Measurements from ENCODE around the gene COPRS.
"Not testable (repeated sequence)": the region's sequence is repeated elsewhere in the genome, so short reads cannot be mapped to it uniquely, and the experiment has no call there.

COPRS gene

GRCh38 chr17:31843070-31843745 lies 15.8 kb downstream of the COPRS start:
- no peak for DNase-seq

DNA sequence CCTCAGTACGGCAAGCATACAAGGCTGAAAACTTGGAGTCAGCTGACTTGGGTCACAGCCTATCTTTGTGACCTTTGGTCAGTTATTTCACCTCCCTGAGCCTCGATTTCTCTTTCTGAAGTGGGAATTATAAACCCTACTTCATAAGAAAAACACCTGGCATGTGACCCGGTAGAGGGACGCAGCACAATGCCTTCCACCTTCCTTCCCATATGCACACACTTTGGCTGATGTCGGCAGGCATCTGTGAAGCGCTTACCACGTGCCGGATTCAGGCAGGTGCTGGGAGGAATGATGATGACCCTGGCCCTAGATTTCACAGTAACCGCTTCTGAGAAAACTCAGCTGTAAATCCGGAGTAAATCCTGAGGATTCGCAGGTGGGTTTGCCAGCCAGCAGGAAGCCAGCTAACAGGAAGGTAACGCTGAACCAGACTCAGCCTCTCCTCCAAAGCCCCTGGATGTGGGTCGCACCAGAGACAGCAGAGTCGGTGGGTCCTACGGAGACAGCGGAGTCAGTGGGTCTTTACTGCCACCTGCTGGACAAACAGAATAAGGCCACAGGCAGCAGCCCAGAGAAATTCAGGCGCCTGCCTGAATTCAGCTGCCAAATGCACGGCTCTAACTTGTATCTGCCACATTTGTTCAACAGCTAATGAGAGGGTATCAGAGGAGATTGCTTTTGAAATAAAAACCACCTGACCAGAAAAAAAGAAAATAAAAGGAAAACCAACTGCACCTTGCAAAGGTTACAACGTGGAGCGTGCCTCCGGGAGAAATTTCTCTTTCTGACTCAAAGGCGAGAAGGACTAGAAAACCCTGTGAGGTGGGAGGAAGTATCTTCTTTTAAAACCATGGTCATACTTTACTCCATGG lies 16.6 kb downstream of the COPRS start:
- peak; percentile 59 for DNase-seq

- no peak for DNase-seq
These were observed 17.2 kb downstream of the COPRS start for GRCh38 chr17:31841850-31842194.

- DNase-seq: no peak
These were observed 20.3 kb downstream of the COPRS start for GRCh38 chr17:31838636-31839225.

DNA sequence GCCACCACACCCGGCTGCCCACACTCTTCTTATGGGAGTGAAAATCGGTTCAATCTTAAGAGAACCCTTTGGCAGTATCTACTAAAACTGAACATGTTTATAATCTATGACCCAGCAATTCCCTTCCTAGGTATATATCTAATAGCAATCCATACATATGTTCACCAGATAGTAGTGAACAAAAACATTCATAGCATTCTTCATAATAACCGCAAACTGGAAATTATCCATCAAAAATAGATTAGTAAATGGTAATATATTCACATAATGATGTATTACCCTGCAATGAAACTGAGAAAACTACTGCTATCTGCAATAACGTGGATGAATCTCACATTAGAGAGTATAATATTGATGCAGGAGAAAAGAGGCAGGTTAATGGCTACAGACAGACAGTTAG lies 23.1 kb downstream of the COPRS start:
- DNase-seq: no peak

DNA sequence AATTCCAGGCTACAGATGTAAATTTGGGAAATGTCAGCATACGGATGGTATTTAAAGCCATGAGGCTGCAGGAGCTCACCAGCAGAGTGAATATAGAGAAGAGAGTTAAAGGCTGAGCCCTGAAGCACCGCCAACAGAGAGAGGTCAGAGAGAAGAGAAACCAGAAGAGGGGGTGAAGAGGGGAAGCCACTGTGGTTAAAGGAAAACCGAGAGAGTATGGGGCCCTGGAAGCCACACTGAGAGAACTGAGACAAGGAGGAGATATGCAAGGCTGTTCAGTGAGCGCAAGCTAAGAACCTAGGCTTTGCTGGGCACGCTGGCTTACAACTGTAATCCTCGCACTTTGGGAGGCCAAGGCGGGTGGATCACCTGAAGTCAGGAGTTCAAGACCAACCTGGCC lies 24.6 kb downstream of the COPRS start:
- DNase-seq: no peak

- no peak for DNase-seq
These were observed 26.3 kb downstream of the COPRS start for GRCh38 chr17:31832746-31833145.

- DNase-seq: no peak
These were observed 27.8 kb downstream of the COPRS start for GRCh38 chr17:31830971-31831858.

- no peak for DNase-seq
These were observed 29.4 kb downstream of the COPRS start for GRCh38 chr17:31829649-31830048.

- DNase-seq: not testable (repeated sequence)
These were observed 30.1 kb downstream of the COPRS start for GRCh38 chr17:31828955-31829354.

DNA sequence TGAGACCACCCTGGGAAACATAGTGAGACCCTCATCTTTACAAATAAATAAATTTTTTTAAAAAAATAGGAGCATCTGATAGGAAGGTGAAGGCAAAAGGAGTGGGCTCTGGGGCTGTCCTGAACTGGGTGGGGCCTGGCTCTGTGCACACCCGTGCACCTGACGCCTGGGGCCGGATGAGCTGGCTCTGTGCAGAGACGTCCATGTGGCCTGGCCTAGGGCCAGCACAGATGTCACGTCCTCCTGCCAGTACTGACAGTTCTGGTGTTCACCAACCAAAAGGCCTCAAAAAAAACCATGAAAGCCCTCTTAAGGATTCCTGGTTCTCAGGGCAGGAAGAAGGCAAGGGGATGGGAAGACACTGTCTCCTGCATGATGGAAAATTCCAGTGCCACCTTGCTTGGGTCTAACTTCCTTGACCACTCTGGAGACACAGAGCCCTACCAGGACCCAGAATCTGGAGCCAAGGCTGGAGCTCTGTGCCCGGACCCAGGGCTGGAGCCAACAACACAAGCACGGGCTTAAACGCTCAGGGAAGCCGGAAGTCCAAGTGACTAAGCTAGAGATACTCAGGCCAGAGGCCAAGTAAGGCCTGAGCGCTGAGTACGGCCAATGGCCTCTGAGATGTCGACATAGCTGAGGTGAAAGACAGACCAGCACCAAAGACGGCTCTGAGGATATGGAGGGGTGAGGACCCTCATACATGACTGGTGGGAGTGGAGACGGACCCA lies 32.9 kb downstream of the COPRS start:
- DNase-seq: no peak

GRCh38 chr17:31824766-31825360 lies 34.2 kb downstream of the COPRS start:
- DNase-seq: no peak

DNA sequence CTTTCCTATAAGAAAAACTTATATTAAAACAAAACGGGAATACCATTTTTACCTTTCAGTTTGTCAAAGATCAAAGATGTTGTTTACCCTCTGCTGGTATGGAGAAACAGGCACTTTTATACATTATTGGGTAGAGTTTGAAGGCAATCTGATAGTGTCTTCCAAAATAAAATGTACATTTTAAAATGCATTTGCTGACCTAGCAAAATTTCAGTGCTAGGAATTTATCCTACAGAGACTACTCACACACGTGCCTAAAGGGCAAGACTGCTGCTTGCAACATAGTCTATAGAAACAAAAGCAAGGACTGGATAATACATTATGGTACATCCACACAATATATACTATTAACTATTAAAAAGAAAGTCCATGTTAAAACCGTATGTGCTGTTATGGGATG lies 36.0 kb downstream of the COPRS start:
- DNase-seq: no peak

GRCh38 chr17:31820691-31821435 lies 38.2 kb downstream of the COPRS start:
- DNase-seq: no peak

DNA sequence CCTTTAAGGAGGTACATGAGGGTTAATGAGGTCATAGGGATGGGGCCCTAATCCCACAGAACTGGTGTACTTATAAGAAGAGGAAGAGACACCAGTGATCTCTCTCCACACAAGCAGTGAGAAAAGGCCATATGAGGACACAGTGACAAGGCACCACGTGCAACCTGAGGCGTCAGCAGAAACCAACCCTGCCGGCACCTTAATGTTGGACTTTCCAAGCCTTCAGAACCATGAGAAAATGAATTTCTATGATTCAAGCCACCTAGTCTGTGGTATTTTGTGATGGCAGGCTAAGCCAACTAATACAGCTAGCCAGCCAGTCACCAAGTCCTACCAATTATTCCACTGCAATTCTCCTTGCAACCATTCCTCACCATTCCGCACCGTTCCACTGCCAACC lies 39.5 kb downstream of the COPRS start:
- DNase-seq: no peak

DNA sequence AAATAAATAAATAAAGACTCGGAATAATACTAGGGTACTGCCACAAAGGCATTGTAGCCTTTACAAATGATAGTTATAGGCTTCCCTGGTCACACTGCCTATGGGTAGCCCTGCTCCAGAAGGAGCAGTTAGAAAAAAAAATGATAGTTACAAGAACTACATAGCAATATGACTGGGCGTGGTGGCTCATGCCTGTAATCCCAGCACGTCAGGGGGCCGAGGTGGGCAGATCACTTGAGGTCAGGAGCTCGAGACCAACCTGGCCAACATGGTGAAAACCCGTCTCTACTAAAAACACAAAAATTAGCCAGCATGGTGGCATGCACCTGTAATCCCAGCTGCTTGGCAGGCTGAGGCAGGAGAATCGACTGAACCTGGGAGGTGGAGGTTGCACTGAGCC lies 40.2 kb downstream of the COPRS start:
- not testable (repeated sequence) for DNase-seq

GRCh38 chr17:31815212-31815730 lies 43.8 kb downstream of the COPRS start:
- DNase-seq: no peak

GRCh38 chr17:31811101-31811500 lies 47.9 kb downstream of the COPRS start:
- DNase-seq: no peak

GRCh38 chr17:31809876-31810275 lies 49.2 kb downstream of the COPRS start:
- not testable (repeated sequence) for DNase-seq

GRCh38 chr17:31808521-31809050 lies 50.5 kb downstream of the COPRS start:
- DNase-seq: no peak

- no peak for DNase-seq
These were observed 51.2 kb downstream of the COPRS start for GRCh38 chr17:31807846-31808245.

Data from activated gamma-delta T cell treated with Interleukin-2 at 50 U/mL for 16 hours (primary cell).